ENCODE measurements around the gene ARFGEF2.
"Not testable (repeated sequence)": the region's sequence is repeated elsewhere in the genome, so short reads cannot be mapped to it uniquely, and the experiment has no call there.

The ARFGEF2 gene

GRCh38 chr20:48951646-48952045 is 30.1 kb downstream of the ARFGEF2 start:
- no peak for DNase-seq (ENCODE audit: low spot score)

GRCh38 chr20:48952656-48953055 is 31.1 kb downstream of the ARFGEF2 start:
- DNase-seq (ENCODE audit: low spot score): no peak

- DNase-seq (ENCODE audit: low spot score): no peak
Observed at GRCh38 chr20:48953653-48954052, 32.1 kb downstream of the ARFGEF2 start.

- DNase-seq (ENCODE audit: low spot score): no peak
Observed at GRCh38 chr20:48956052-48956451, 34.5 kb downstream of the ARFGEF2 start.

- DNase-seq (ENCODE audit: low spot score): no peak
Observed at GRCh38 chr20:48957053-48957481, 35.6 kb downstream of the ARFGEF2 start.

- no peak for DNase-seq (ENCODE audit: low spot score)
Observed at GRCh38 chr20:48957533-48957932, 36.0 kb downstream of the ARFGEF2 start.

- DNase-seq (ENCODE audit: low spot score): no peak
Observed at GRCh38 chr20:48958743-48959142, 37.2 kb downstream of the ARFGEF2 start.

- DNase-seq (ENCODE audit: low spot score): peak; percentile 45
Observed at GRCh38 chr20:48959899-48960550, 38.5 kb downstream of the ARFGEF2 start.

GRCh38 chr20:48962421-48962820 is 40.9 kb downstream of the ARFGEF2 start:
- no peak for DNase-seq (ENCODE audit: low spot score)

GRCh38 chr20:48962976-48963771 is 41.7 kb downstream of the ARFGEF2 start:
- DNase-seq (ENCODE audit: low spot score): no peak

- no peak for DNase-seq (ENCODE audit: low spot score)
Observed at GRCh38 chr20:48965189-48965910, 43.8 kb downstream of the ARFGEF2 start.

GRCh38 chr20:48970681-48971365 is 49.3 kb downstream of the ARFGEF2 start:
- no peak for DNase-seq (ENCODE audit: low spot score)

- no peak for DNase-seq (ENCODE audit: low spot score)
Observed at GRCh38 chr20:48971956-48972355, 50.4 kb downstream of the ARFGEF2 start.

GRCh38 chr20:48972816-48973215 is 51.3 kb downstream of the ARFGEF2 start:
- no peak for DNase-seq (ENCODE audit: low spot score)

- DNase-seq (ENCODE audit: low spot score): no peak
Observed at GRCh38 chr20:48975955-48976354, 54.4 kb downstream of the ARFGEF2 start.

GRCh38 chr20:48979980-48980379 is 58.5 kb downstream of the ARFGEF2 start:
- DNase-seq (ENCODE audit: low spot score): not testable (repeated sequence)

GRCh38 chr20:48983423-48984400 is 62.2 kb downstream of the ARFGEF2 start:
- no peak for DNase-seq (ENCODE audit: low spot score)

- DNase-seq (ENCODE audit: low spot score): no peak
Observed at GRCh38 chr20:48984575-48985219, 63.2 kb downstream of the ARFGEF2 start.

- DNase-seq (ENCODE audit: low spot score): no peak
Observed at GRCh38 chr20:48986899-48987298, 65.4 kb downstream of the ARFGEF2 start.

- peak; percentile 3 for DNase-seq (ENCODE audit: low spot score)
Observed at GRCh38 chr20:48990467-48990866, 69.0 kb downstream of the ARFGEF2 start.

- no peak for DNase-seq (ENCODE audit: low spot score)
Observed at GRCh38 chr20:48995589-48995988, 74.1 kb downstream of the ARFGEF2 start.
